ENCODE results near the gene PTPRK. TPM values are rescaled to one million over a fixed set of nuclear protein-coding genes. Genes with fewer than 3 reads are reported as not detected.

PTPRK gene
- total RNA-seq, 4 donors from 2014 or later: 88.0 to 187 (median 136) TPM

DNA sequence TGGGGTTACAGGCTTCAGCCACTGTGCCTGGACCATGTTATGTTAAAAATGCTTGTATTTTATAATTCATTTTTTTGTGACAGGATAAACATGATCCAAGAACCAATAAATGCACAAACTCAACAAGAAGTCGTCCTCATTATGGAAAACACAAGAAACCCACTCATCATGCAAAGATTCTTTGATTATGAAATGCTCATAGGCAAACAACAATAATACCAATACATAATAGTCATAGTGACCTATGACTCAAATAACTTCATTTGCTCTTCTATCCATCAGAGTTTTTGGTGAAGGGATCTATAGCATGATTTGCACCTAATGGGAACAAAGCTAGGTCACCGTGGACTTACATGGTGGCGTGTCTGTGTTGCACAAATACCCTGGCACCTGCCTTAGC lies 402.5 kb downstream of the PTPRK start:
- peaks cover under 1 to 9% (median 5%) of the 10 kb centered on the region in 4 donors for H3K4me1 ChIP-seq
- no peak overlapping the region for H3K4me3 ChIP-seq
- no peak for TF ChIP-seq EP300 (IDR thresholded peaks at IDR 0.05; ENCODE audit: low read depth)
- TF ChIP-seq POLR2AphosphoS5 (IDR thresholded peaks at IDR 0.05): no peak
- no peak for TF ChIP-seq CTCF (IDR thresholded peaks at IDR 0.05)
- TF ChIP-seq POLR2A (IDR thresholded peaks at IDR 0.05): no peak
- no peaks in the 10 kb centered on the region for H3K36me3 ChIP-seq
- H3K27me3 ChIP-seq: no peaks in the 10 kb centered on the region
- no peak for DNase-seq
- no peaks in the 10 kb centered on the region for H3K9me3 ChIP-seq
- WGBS, 2 donors (ENCODE audit: low coverage in 1 of 2): 90 to 92% methylated on average over 3 of the region's 3 CpGs
- in situ Hi-C loops (cut with MboI; ENCODE audit: low pct_ligation_motif_present in 1 of 4, low pct_unique_long_range_greater_than_20kb in 1 of 4, low sequenced_read_pairs in 3 of 4) (no loop called here), intact Hi-C loops (cut with DNase I; ENCODE audit: low total_unique reads) (no loop called here)
- no peak overlapping the region for H3K27ac ChIP-seq

- intact Hi-C loops (cut with DNase I; ENCODE audit: low total_unique reads): no loop called here
- TF ChIP-seq POLR2A (IDR thresholded peaks at IDR 0.05) (no peak), EP300 (IDR thresholded peaks at IDR 0.05; ENCODE audit: low read depth) (no peak), POLR2AphosphoS5 (IDR thresholded peaks at IDR 0.05) (no peak), CTCF (IDR thresholded peaks at IDR 0.05) (no peak)
Observed at GRCh38 chr6:128114164-128114563, 406.2 kb downstream of the PTPRK start.

GRCh38 chr6:128112494-128112893 lies 407.9 kb downstream of the PTPRK start:
- Histone ChIP-seq H3K4me1 (peaks cover 2 to 25% (median 12%) of the 10 kb centered on the region in 4 donors), H3K4me3 (peak overlapping the region in 1 of 4 donors; percentile 25), H3K9me3 (no peaks in the 10 kb centered on the region), H3K27me3 (no peaks in the 10 kb centered on the region), H3K36me3 (no peaks in the 10 kb centered on the region), H3K27ac (peak overlapping the region; percentile 1 to 48 (median 17))
- WGBS, 2 donors (ENCODE audit: low coverage in 1 of 2): 11 to 15% methylated on average over 2 of the region's 2 CpGs
- TF ChIP-seq EP300 (IDR thresholded peaks at IDR 0.05; ENCODE audit: low read depth): no peak
- no peak for TF ChIP-seq POLR2AphosphoS5 (IDR thresholded peaks at IDR 0.05)
- TF ChIP-seq POLR2A (IDR thresholded peaks at IDR 0.05): no peak
- TF ChIP-seq CTCF (IDR thresholded peaks at IDR 0.05): no peak
- intact Hi-C loops (cut with DNase I; ENCODE audit: low total_unique reads) (no loop called here), in situ Hi-C loops (cut with MboI; ENCODE audit: low pct_ligation_motif_present in 1 of 4, low pct_unique_long_range_greater_than_20kb in 1 of 4, low sequenced_read_pairs in 3 of 4) (no loop called here)
- DNase-seq: no peak

More at GRCh38 chr6:128114164-128114563, 406.2 kb downstream of the PTPRK start:
- Histone ChIP-seq H3K27me3 (no peaks in the 10 kb centered on the region), H3K4me1 (peaks cover 2 to 25% (median 12%) of the 10 kb centered on the region in 4 donors), H3K36me3 (no peaks in the 10 kb centered on the region), H3K9me3 (no peaks in the 10 kb centered on the region), H3K4me3 (no peak overlapping the region), H3K27ac (no peak overlapping the region)
- no peak for DNase-seq
- WGBS, 2 donors (ENCODE audit: low coverage in 1 of 2): 87 to 94% methylated on average over 5 of the region's 5 CpGs
- in situ Hi-C loops (cut with MboI; ENCODE audit: low pct_ligation_motif_present in 1 of 4, low pct_unique_long_range_greater_than_20kb in 1 of 4, low sequenced_read_pairs in 3 of 4): no loop called here

DNA sequence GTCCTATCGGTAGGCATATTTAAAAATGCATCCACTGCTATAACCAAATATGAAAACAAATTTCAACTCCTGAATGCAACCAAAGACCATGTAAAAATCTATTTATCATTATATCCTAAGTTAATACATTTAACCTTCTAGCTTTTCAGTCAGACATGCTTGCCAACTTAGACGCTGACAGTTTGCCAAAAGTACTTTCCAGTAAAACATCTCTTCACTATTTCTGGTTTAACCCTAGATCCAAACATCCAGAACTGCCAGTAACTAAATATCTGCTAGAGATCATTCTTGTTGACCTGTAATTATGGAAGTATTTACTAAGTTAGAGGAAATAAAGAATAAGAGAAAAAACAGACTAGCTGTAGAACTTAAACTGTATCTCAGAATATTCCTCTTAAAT lies 409.3 kb downstream of the PTPRK start:
- Histone ChIP-seq H3K4me1 (peaks cover 2 to 25% (median 12%) of the 10 kb centered on the region in 4 donors), H3K4me3 (no peak overlapping the region), H3K36me3 (no peaks in the 10 kb centered on the region), H3K27me3 (no peaks in the 10 kb centered on the region), H3K27ac (no peak overlapping the region), H3K9me3 (no peaks in the 10 kb centered on the region)
- TF ChIP-seq POLR2AphosphoS5 (IDR thresholded peaks at IDR 0.05) (no peak), EP300 (IDR thresholded peaks at IDR 0.05; ENCODE audit: low read depth) (no peak), CTCF (IDR thresholded peaks at IDR 0.05) (no peak), POLR2A (IDR thresholded peaks at IDR 0.05) (no peak)
- no peak for DNase-seq
- in situ Hi-C loops (cut with MboI; ENCODE audit: low pct_ligation_motif_present in 1 of 4, low pct_unique_long_range_greater_than_20kb in 1 of 4, low sequenced_read_pairs in 3 of 4): no loop called here
- intact Hi-C loops (cut with DNase I; ENCODE audit: low total_unique reads): no loop called here
- 78 to 79% methylated on average over 2 of the region's 2 CpGs for WGBS, 2 donors (ENCODE audit: low coverage in 1 of 2)

Data from transverse colon (tissue), 4 donors.